Left kidney (tissue), 2 donors: Measurements from ENCODE around the gene TIMM9. TPM values are rescaled to one million over a fixed set of nuclear protein-coding genes. Genes with fewer than 3 reads are reported as not detected.
"Not testable (repeated sequence)": the region's sequence is repeated elsewhere in the genome, so short reads cannot be mapped to it uniquely, and the experiment has no call there.

Source experiments
- DNase-seq: peaks from one replicate; pipeline ENCODE4 v3.0.0-alpha.2; 2013
- polyA plus RNA-seq: library from polyadenylated mRNA; unstranded; fragments of 120-200 nt; gene quantifications from one replicate; pipeline ENCODE4 v1.2.1, GENCODE V29; 2013; ENCODE audit not compliant: insufficient read length

The TIMM9 gene
- polyA plus RNA-seq, 1 donor = 78.1 TPM

- no peak for DNase-seq
Measured at GRCh38 chr14:58401587-58401986, 25.7 kb downstream of the TIMM9 start.

- DNase-seq = no peak
Measured at GRCh38 chr14:58398895-58399294, 28.4 kb downstream of the TIMM9 start.

GRCh38 chr14:58398495-58398894 lies 28.8 kb downstream of the TIMM9 start:
- DNase-seq = no peak

- DNase-seq = no peak
Measured at GRCh38 chr14:58397156-58397555, 30.2 kb downstream of the TIMM9 start.

- peak; percentile 80 for DNase-seq
Measured at GRCh38 chr14:58395812-58396788, 31.2 kb downstream of the TIMM9 start, which contains the start of gene TOMM20L. Gene TOMM20L, plus strand, starts transcription at chr14:58395930. Its CDS starts 28 bp downstream, at chr14:58395958.

- no peak for DNase-seq
Measured at GRCh38 chr14:58395562-58395811, 31.8 kb downstream of the TIMM9 start.

GRCh38 chr14:58390830-58391229 lies 36.5 kb downstream of the TIMM9 start:
- DNase-seq = no peak

GRCh38 chr14:58376791-58377190 lies 50.5 kb downstream of the TIMM9 start:
- DNase-seq = no peak

- DNase-seq = no peak
Measured at GRCh38 chr14:58368956-58369355, 58.4 kb downstream of the TIMM9 start.

GRCh38 chr14:58367296-58367695 lies 60.0 kb downstream of the TIMM9 start:
- no peak for DNase-seq

- no peak for DNase-seq
Measured at GRCh38 chr14:58364316-58364715, 63.0 kb downstream of the TIMM9 start.

- DNase-seq = peak; percentile 24
Measured at GRCh38 chr14:58362798-58363412, 64.4 kb downstream of the TIMM9 start.

- DNase-seq = not testable (repeated sequence)
Measured at GRCh38 chr14:58362272-58362671, 65.1 kb downstream of the TIMM9 start.

Other genes starting within 250 kb of the TIMM9 start
- gene ACTR10, start 227.4 kb downstream of the TIMM9 start, polyA plus RNA-seq = 112 TPM
- gene PSMA3, start 182.7 kb downstream of the TIMM9 start, polyA plus RNA-seq = 190 TPM
- 38.9 TPM for gene ARID4A, start 129.0 kb downstream of the TIMM9 start, polyA plus RNA-seq
- 2.5 TPM for gene TOMM20L, start 31.6 kb downstream of the TIMM9 start, polyA plus RNA-seq
- gene KIAA0586, start 188 bp upstream of the TIMM9 start, polyA plus RNA-seq = 31.2 TPM
- gene DACT1, start 210.4 kb upstream of the TIMM9 start, polyA plus RNA-seq = 33.3 TPM